A673 (cell line): Measurements from ENCODE around the gene RAE1. TPM values are rescaled to one million over a fixed set of nuclear protein-coding genes. Genes with fewer than 3 reads are reported as not detected.

Experiments
- BruUV-seq: library from RNA; stranded (reverse); fragments of 400-500 nt; replicated peaks from 2 replicates; lab custom pipeline; 2021; lab: Mats Ljungman, UMichigan
- CTCF ChIA-PET: fragments of 300-600 bp; sonication (Branson Sonifier 250); formaldehyde crosslinking; loops from one replicate; lab custom pipeline; 2022; ENCODE audit warnings: antibody characterized with exemption; lab: Charles Lee
- POLR2A ChIA-PET: fragments of 300-600 bp; sonication (Branson Sonifier 250); formaldehyde crosslinking; loops from one replicate; lab custom pipeline; 2022; ENCODE audit warnings: antibody characterized with exemption; ENCODE audit not compliant: low non-redundant PET; lab: Charles Lee
- DNase-seq: peaks from one replicate; pipeline ENCODE4 v3.0.0-alpha.2; 2015; ENCODE audit warnings: low spot score
- H3K27ac ChIP-seq: fragments of 200-600 bp; sonication (generic); 2 replicates; pipeline ENCODE4 v1.5.1; 2016; ENCODE audit warnings: mixed run types, low read depth, mild to moderate bottlenecking, mixed read lengths, antibody characterized with exemption, low read length; ENCODE audit not compliant: poor library complexity, severe bottlenecking
- H3K27me3 ChIP-seq: fragments of 200-600 bp; sonication (generic); replicated peaks from 2 replicates; pipeline ENCODE4 v1.6.1; 2017; ENCODE audit warnings: mixed run types, low read depth, mild to moderate bottlenecking, mixed read lengths, antibody characterized with exemption, low read length; ENCODE audit not compliant: insufficient read depth, poor library complexity
- H3K36me3 ChIP-seq: fragments of 200-600 bp; sonication (generic); 2 replicates; pipeline ENCODE4 v1.6.1; 2016; ENCODE audit warnings: mixed run types, mild to moderate bottlenecking, mixed read lengths, antibody characterized with exemption, low read length; ENCODE audit not compliant: insufficient read depth, poor library complexity, severe bottlenecking
- H3K4me1 ChIP-seq: fragments of 200-600 bp; sonication (generic); 2 replicates; pipeline ENCODE4 v1.6.1; 2017; ENCODE audit warnings: mixed run types, mild to moderate bottlenecking, mixed read lengths, antibody characterized with exemption, low read length; ENCODE audit not compliant: insufficient read depth, poor library complexity, severe bottlenecking
- H3K4me3 ChIP-seq: fragments of 200-600 bp; sonication (generic); 2 replicates; pipeline ENCODE4 v1.5.1; 2016; ENCODE audit warnings: low read depth, mixed run types, mild to moderate bottlenecking, mixed read lengths, low read length; ENCODE audit not compliant: poor library complexity, severe bottlenecking
- H3K9me3 ChIP-seq: fragments of 200-600 bp; sonication (generic); 2 replicates; pipeline ENCODE4 v1.6.1; 2016; ENCODE audit warnings: mixed run types, low read depth, mild to moderate bottlenecking, mixed read lengths, antibody characterized with exemption, low read length; ENCODE audit not compliant: poor library complexity, severe bottlenecking
- CTCF ChIP-seq: fragments of 300-800, 200-600 bp; sonication (generic); conservative IDR thresholded peaks from 2 replicates; pipeline ENCODE4 v1.5.1; 2017; ENCODE audit warnings: low read depth, mild to moderate bottlenecking, antibody characterized with exemption, low read length, moderate library complexity, mixed read lengths
- EZH2 ChIP-seq: fragments of 200-600 bp; sonication (generic); IDR thresholded peaks from 2 replicates; pipeline ENCODE4 v1.6.1; 2017; ENCODE audit warnings: borderline replicate concordance, low read depth, mild to moderate bottlenecking, mixed read lengths, antibody characterized with exemption, low read length; ENCODE audit not compliant: poor library complexity, severe bottlenecking
- intact Hi-C: fragments of 100-400 bp; cut with micrococcal nuclease; formaldehyde crosslinking; loops from one replicate; pipeline ENCODE4 v1.10.0; 2022; ENCODE audit not compliant: unreplicated experiment
- total RNA-seq: library from RNA; stranded (reverse); gene quantifications from 2 replicates; pipeline ENCODE4 v1.2.3, GENCODE V29; 2021

RAE1 gene
- total RNA-seq, 1 experiment from 2014 or later = 70.9 TPM

- Histone ChIP-seq H3K36me3 (no peaks in the 10 kb centered on the region), H3K27me3 (no peaks in the 10 kb centered on the region), H3K4me3 (no peak overlapping the region), H3K4me1 (peaks cover 11% of the 10 kb centered on the region), H3K27ac (no peak overlapping the region), H3K9me3 (no peaks in the 10 kb centered on the region)
- no TSS peak for BruUV-seq
- ChIA-PET CTCF (no interaction called here), POLR2A (no interaction called here)
- no peak for DNase-seq
- no peak for TF ChIP-seq EZH2
- no peak for TF ChIP-seq CTCF
- intact Hi-C loops = no loop called here
Measured at GRCh38 chr20:57387463-57387862, 36.4 kb downstream of the RAE1 start.

GRCh38 chr20:57387945-57388371 lies 36.9 kb downstream of the RAE1 start:
- POLR2A ChIA-PET = no interaction called here
- Histone ChIP-seq H3K4me1 (peaks cover 16% of the 10 kb centered on the region), H3K4me3 (no peak overlapping the region), H3K27ac (no peak overlapping the region), H3K27me3 (no peaks in the 10 kb centered on the region), H3K9me3 (no peaks in the 10 kb centered on the region), H3K36me3 (no peaks in the 10 kb centered on the region)
- TF ChIP-seq EZH2 (no peak), CTCF (no peak)
- no TSS peak for BruUV-seq
- no peak for DNase-seq
- CTCF ChIA-PET = no interaction called here
- intact Hi-C loops = no loop called here

- no peaks in the 10 kb centered on the region for H3K9me3 ChIP-seq
- no peak for TF ChIP-seq EZH2
- no peak for TF ChIP-seq CTCF
- peak overlapping the region; percentile 23 for H3K4me3 ChIP-seq
- H3K4me1 ChIP-seq = peaks cover 18% of the 10 kb centered on the region
- peaks cover 7% of the 10 kb centered on the region for H3K36me3 ChIP-seq
- H3K27me3 ChIP-seq = no peaks in the 10 kb centered on the region
- ChIA-PET POLR2A (interaction anchor here (0.6 kb wide), 1 partner anchor 258 kb away, joined by 14 read pairs; no protein-coding TSS in a partner anchor), CTCF (interaction anchor here (0.6 kb wide), 1 partner anchor 719 kb away, joined by 3 read pairs; no protein-coding TSS in a partner anchor)
- peak overlapping the region; percentile 50 for H3K27ac ChIP-seq
- DNase-seq = peak; percentile 61
- BruUV-seq = no TSS peak
- intact Hi-C loops = no loop called here
Measured at GRCh38 chr20:57388953-57389694, 38.1 kb downstream of the RAE1 start.
